Esophagus muscularis mucosa (tissue), 4 donors: ENCODE results near the gene PHC2. TPM values are rescaled to one million over a fixed set of nuclear protein-coding genes. Genes with fewer than 3 reads are reported as not detected.

Source experiments
- DNase-seq: peaks from one replicate; pipeline ENCODE4 v3.0.0-alpha.2; 2017; ENCODE audit errors: extremely low spot score
- H3K27ac ChIP-seq, 4 donors: fragments of 200-600 bp; sonication (generic); replicated peaks in 1 of 4; 1 replicate in 3 of 4; 2 replicates in 1 of 4; pipeline ENCODE4 v1.5.1; 2016 to 2019; ENCODE audit warnings: mild to moderate bottlenecking in 1 of 4
- H3K27me3 ChIP-seq, 4 donors: fragments of 200-600 bp; sonication (generic); one replicate each; pipeline versions ENCODE4 v1.5.1 to v1.6.0; 2016 to 2019
- H3K36me3 ChIP-seq, 4 donors: fragments of 200-600 bp; sonication (generic); one replicate each; pipeline ENCODE4 v1.5.1; 2016 to 2019
- H3K4me1 ChIP-seq, 4 donors: fragments of 200-600 bp; sonication (generic); one replicate each; pipeline ENCODE4 v1.5.1; 2016 to 2019
- H3K4me3 ChIP-seq, 4 donors: fragments of 200-600 bp; sonication (generic); 1 replicate in 2 of 4; 2 replicates in 2 of 4; pipeline ENCODE4 v1.5.1; 2016 to 2019; ENCODE audit warnings: mild to moderate bottlenecking in 4 of 4, moderate library complexity in 1 of 4
- H3K9me3 ChIP-seq, 4 donors: fragments of 200-600 bp; sonication (generic); 1 replicate in 3 of 4; 2 replicates in 1 of 4; pipeline ENCODE4 v1.5.1; 2016 to 2019
- CTCF ChIP-seq, 3 experiments: fragments of 200-600 bp in 2 of 3; fragments of 450-650 bp in 1 of 3; sonication (generic) in 2 of 3; IDR thresholded peaks; one replicate each; pipeline ENCODE4 v1.5.1; 2017 to 2019; ENCODE audit warnings: antibody characterized with exemption in 3 of 3, mild to moderate bottlenecking in 2 of 3, moderate library complexity in 1 of 3
- EP300 ChIP-seq: sonication (generic); formaldehyde crosslinking; IDR thresholded peaks from one replicate; pipeline ENCODE4 v1.6.1; 2017; ENCODE audit warnings: antibody characterized with exemption
- POLR2A ChIP-seq: fragments of 450-650 bp; IDR thresholded peaks from one replicate; pipeline ENCODE4 v1.6.1; 2017; ENCODE audit warnings: antibody characterized with exemption, moderate library complexity, mild to moderate bottlenecking, low read depth
- POLR2AphosphoS5 ChIP-seq, 2 donors: sonication (generic); formaldehyde crosslinking; IDR thresholded peaks; one replicate each; pipeline ENCODE4 v1.6.1; 2017; ENCODE audit warnings: antibody characterized with exemption in 2 of 2
- WGBS: methylation state at CpG from one replicate; pipeline ENCODE4 v1.1.5; 2018; 5-methylcytosine and 5-hydroxymethylcytosine counted together
- intact Hi-C: fragments of 100-400 bp; cut with DNase I; formaldehyde crosslinking; loops from one replicate; pipeline ENCODE4 v1.15.1; 2023
- total RNA-seq, 4 donors: library from RNA; depleted of rRNA; stranded (reverse); fragments of >200 nt; gene quantifications; one replicate each; pipeline versions ENCODE4 v1.1.0 to v1.2.1, GENCODE V29; 2016

Gene PHC2
- total RNA-seq, 4 donors from 2014 or later, result 104 to 274 (median 201) TPM

GRCh38 chr1:33371334-33371733, 59.6 kb downstream of the PHC2 start:
- no peaks in the 10 kb centered on the region for H3K27me3 ChIP-seq
- no peaks in the 10 kb centered on the region for H3K9me3 ChIP-seq
- no peak for DNase-seq
- TF ChIP-seq POLR2AphosphoS5 (IDR thresholded peaks at IDR 0.05) (no peak), CTCF (IDR thresholded peaks at IDR 0.05) (no peak), EP300 (no peak), POLR2A (no peak)
- no peak overlapping the region for H3K27ac ChIP-seq
- H3K4me1 ChIP-seq, result peaks cover 31 to 41% (median 36%) of the 10 kb centered on the region in 4 donors
- intact Hi-C loops, result loop anchor here (10.0 kb wide), 1 partner anchor 63 kb away; the partner anchor contains the start of gene PHC2
- no peak overlapping the region for H3K4me3 ChIP-seq
- WGBS, result 91% methylated on average over 9 of the region's 9 CpGs
- H3K36me3 ChIP-seq, result peaks cover 0 to 54% (median 23%) of the 10 kb centered on the region in 4 donors

DNA sequence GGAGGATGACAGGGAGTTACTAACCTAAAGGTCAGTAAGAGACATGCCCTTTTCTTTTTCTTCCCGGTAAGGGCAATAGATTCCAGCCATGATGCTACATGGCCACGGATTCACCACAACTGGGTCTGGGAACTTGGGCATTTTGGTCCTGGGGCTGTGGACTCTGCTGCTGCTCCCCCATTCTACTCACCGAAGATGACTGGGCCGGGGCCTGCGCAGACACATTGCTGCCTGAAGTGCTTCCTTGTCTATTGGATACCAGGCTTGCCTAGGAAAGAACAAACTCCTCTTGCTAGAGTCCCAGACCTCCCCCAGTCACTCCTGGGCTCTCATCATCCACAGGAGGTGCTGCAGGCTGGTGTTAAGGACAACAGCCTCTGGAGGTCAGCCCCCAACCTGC, 60.1 kb downstream of the PHC2 start:
- intact Hi-C loops, result loop anchor here (10.0 kb wide), 1 partner anchor 64 kb away; the partner anchor contains the start of gene PHC2
- H3K36me3 ChIP-seq, result peaks cover 0 to 54% (median 23%) of the 10 kb centered on the region in 4 donors
- no peaks in the 10 kb centered on the region for H3K9me3 ChIP-seq
- no peak for DNase-seq
- H3K27ac ChIP-seq, result no peak overlapping the region
- 100% methylated on average over 1 of the region's 5 CpGs for WGBS
- TF ChIP-seq EP300, result no peak
- TF ChIP-seq CTCF (IDR thresholded peaks at IDR 0.05), result no peak
- no peak for TF ChIP-seq POLR2AphosphoS5 (IDR thresholded peaks at IDR 0.05)
- no peak for TF ChIP-seq POLR2A
- H3K4me1 ChIP-seq, result peaks cover 36 to 46% (median 41%) of the 10 kb centered on the region in 4 donors
- H3K27me3 ChIP-seq, result no peaks in the 10 kb centered on the region
- no peak overlapping the region for H3K4me3 ChIP-seq

DNA sequence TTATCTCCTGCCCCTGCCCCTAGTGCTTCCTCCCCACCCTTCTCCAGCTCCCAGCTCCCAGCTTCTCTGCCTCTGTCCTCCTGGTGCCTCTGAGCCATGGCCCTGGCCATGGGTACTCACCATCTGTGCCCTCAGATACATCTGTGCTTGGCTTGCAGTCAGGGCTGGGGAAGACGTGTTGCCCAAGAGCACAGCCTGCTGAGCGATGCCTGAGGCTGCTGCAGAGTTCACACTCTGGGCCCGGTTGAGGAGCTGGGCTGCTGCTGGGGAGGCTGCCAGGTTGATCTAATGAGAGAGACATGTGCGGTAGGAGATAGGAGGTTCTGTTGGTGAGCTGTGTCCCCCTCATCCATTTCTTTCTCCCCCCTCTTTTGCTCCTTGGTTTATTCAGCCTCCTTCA, 60.6 kb downstream of the PHC2 start:
- H3K27ac ChIP-seq, result no peak overlapping the region
- TF ChIP-seq POLR2AphosphoS5 (IDR thresholded peaks at IDR 0.05), result no peak
- TF ChIP-seq EP300, result no peak
- TF ChIP-seq CTCF (IDR thresholded peaks at IDR 0.05), result no peak
- TF ChIP-seq POLR2A, result no peak
- 56% methylated on average over 4 of the region's 4 CpGs for WGBS
- peaks cover 40 to 50% (median 47%) of the 10 kb centered on the region in 4 donors for H3K4me1 ChIP-seq
- intact Hi-C loops, result loop anchor here (10.0 kb wide), 1 partner anchor 64 kb away; the partner anchor contains the start of gene PHC2
- no peak overlapping the region for H3K4me3 ChIP-seq
- H3K27me3 ChIP-seq, result no peaks in the 10 kb centered on the region
- DNase-seq, result no peak
- peaks cover 0 to 54% (median 23%) of the 10 kb centered on the region in 4 donors for H3K36me3 ChIP-seq
- no peaks in the 10 kb centered on the region for H3K9me3 ChIP-seq

- WGBS, result 79% methylated on average over 2 of the region's 2 CpGs
- Histone ChIP-seq H3K4me3 (no peak overlapping the region), H3K27ac (no peak overlapping the region), H3K36me3 (peaks cover 0 to 54% (median 23%) of the 10 kb centered on the region in 4 donors), H3K4me1 (peaks cover 40 to 52% (median 49%) of the 10 kb centered on the region in 4 donors), H3K9me3 (no peaks in the 10 kb centered on the region), H3K27me3 (no peaks in the 10 kb centered on the region)
- no peak for TF ChIP-seq POLR2AphosphoS5 (IDR thresholded peaks at IDR 0.05)
- TF ChIP-seq CTCF (IDR thresholded peaks at IDR 0.05), result no peak
- intact Hi-C loops, result loop anchor here (5.0 to 10.0 kb wide), 3 partner anchors 65 to 155 kb away; partner anchors contain the start of genes PHC2 and ZSCAN20
- DNase-seq, result no peak
Measured at GRCh38 chr1:33369764-33370163, 61.1 kb downstream of the PHC2 start.

- Histone ChIP-seq H3K27ac (no peak overlapping the region), H3K9me3 (no peaks in the 10 kb centered on the region), H3K4me3 (no peak overlapping the region), H3K36me3 (peaks cover 0 to 54% (median 23%) of the 10 kb centered on the region in 4 donors), H3K4me1 (peaks cover 40 to 52% (median 49%) of the 10 kb centered on the region in 4 donors), H3K27me3 (no peaks in the 10 kb centered on the region)
- intact Hi-C loops, result loop anchor here (5.0 to 10.0 kb wide), 2 partner anchors 103 to 154 kb away; partner anchors contain the start of gene ZSCAN20
- DNase-seq, result no peak
- TF ChIP-seq POLR2AphosphoS5 (IDR thresholded peaks at IDR 0.05) (no peak), EP300 (no peak), CTCF (IDR thresholded peaks at IDR 0.05) (no peak), POLR2A (no peak)
- WGBS, result 87% methylated on average over 6 of the region's 9 CpGs
Measured at GRCh38 chr1:33369081-33369480, 61.8 kb downstream of the PHC2 start.
